HUDEP-2 (cell line): ENCODE data around the gene GPA33.

Source experiments
- DNase-seq, 76 experiments: peaks; one replicate each; lab custom pipeline; 2025; ENCODE audit not compliant: unreplicated experiment in 76 of 76; lab: John Stamatoyannopoulos, UW

Gene GPA33, protein sequence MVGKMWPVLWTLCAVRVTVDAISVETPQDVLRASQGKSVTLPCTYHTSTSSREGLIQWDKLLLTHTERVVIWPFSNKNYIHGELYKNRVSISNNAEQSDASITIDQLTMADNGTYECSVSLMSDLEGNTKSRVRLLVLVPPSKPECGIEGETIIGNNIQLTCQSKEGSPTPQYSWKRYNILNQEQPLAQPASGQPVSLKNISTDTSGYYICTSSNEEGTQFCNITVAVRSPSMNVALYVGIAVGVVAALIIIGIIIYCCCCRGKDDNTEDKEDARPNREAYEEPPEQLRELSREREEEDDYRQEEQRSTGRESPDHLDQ

GRCh38 chr1:167090314-167090942 is at the start of gene GPA33:
Gene GPA33 (minus strand): TSS chr1:167090377. CDS start chr1:167090287, 90 bp downstream.
- peak in 1 of 76 experiments; percentile 2 for DNase-seq

- DNase-seq: no peak
Observed at GRCh38 chr1:167138703-167139102, 48.5 kb upstream of the GPA33 start.

GRCh38 chr1:167137793-167138510 is 47.8 kb upstream of the GPA33 start:
- no peak for DNase-seq

DNA sequence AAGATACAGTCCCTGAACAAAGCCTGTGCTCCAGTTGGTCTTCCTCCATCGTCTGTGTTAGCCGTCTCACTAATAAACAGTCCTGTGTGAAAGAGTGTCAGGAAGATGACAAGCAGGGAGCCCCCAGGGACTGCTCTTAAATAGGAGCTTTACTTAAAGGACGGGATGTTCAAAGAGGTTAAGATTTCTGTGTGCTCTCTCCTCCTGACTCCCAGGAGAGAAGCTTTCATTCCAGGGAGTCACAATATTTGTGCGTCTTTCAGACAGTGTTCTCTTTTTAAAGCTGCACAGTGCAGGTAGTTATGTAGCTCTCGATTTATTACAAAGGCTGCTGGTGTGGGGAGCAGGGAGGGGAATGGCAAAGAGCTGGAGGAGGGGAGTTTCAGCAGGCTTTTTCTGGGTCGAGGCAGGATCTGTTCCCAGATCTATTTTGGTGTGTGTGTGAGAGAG is 47.2 kb upstream of the GPA33 start:
- DNase-seq: no peak

- DNase-seq: no peak
Observed at GRCh38 chr1:167136806-167137205, 46.6 kb upstream of the GPA33 start.

DNA sequence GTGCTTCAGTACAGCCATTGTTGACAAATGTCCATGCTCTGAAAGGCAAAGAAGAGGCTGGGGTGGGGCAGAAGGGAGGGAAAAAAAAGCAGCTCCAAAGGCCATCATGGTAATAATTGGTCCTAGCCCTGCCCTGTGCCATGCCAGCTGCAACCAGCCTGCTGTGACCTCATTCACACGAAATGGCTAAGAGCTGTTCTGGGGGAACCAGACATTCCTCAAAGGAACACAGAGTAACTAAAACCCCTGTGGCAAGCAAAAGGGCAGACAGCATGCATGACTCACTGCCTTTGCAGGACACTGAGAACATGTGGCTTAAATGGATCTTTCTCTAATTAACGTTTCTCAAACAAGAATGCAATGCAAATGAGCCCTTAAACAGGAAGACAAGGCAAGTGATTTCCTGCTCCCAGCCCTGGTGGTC is 46.0 kb upstream of the GPA33 start:
- no peak for DNase-seq

GRCh38 chr1:167135281-167135840 is 45.2 kb upstream of the GPA33 start:
- DNase-seq: no peak

GRCh38 chr1:167132301-167133010 is 42.3 kb upstream of the GPA33 start:
- no peak for DNase-seq

DNA sequence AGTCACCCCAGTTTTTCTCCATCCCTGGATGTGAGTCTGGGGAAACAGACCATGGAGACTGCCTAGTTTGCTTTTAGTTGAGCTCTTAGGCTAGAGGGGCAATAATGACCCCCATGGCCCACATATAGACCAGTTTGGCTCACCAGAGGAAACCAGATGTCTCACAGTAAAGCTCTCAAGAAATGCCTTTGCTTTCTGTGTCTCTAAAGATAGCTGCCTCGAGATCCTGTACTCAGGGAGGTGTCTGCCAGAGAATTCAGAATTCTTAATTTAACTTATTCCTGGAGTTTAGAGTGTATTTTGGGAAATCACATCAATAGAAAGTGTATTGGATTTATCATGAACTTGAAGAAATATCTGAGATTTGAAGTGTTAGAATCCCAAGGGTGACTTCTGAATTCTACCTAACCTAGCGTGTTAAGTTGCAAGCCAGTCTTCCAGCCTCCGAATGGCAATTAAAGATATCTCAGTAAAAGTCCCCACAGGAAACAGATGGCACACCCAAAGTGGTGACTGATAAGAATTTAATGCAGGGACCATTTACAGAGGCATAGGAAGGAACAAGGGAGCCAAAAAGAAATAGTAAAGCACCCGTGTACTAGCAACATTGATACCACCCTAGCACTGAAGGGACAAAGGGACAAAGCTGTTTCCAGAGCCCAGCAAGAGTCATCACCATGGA is 40.8 kb upstream of the GPA33 start:
- DNase-seq: peak in 25 of 76 experiments; percentile 2 to 55 (median 16)

DNA sequence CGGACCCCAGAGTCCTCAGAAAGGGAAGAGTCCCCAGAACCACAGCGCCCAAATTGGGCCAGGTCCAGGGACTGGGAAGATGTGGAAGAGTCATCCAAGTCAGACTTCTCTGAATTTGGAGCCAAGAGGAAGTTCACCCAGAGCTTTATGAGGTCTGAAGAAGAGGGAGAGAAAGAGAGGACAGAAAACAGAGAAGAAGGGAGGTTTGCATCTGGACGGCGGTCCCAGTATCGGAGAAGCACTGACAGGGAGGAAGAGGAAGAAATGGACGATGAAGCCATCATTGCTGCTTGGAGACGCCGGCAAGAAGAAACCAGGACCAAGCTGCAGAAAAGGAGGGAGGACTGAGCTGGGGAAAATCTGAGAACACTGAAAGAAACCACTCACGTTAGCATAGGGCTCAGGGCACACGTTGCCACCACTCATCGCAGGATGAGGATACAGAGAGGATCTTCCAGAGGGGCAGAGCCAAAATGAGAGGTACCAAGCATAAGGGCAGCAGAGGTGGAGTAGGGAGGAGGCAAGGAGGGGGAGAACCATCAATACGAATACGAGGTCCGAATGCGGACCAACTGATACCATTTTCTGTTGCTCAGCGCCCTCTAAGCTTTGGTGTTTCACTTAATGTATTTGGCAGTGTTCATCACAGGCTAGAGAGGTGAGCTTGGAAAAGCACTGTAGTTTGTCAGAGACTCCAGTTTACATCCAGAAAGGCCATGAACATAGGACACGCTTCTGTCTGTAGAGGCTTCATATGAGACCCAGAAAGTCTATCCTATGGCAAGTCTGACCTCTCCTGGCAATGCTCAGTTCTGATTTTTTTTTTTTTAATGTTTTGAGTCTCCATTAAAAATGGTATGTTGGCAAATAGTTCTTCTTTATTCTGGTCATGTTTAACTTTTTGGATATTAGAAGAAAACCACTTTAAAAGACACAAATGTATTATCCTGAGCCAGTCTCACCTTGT is 38.4 kb upstream of the GPA33 start:
- no peak for DNase-seq

DNA sequence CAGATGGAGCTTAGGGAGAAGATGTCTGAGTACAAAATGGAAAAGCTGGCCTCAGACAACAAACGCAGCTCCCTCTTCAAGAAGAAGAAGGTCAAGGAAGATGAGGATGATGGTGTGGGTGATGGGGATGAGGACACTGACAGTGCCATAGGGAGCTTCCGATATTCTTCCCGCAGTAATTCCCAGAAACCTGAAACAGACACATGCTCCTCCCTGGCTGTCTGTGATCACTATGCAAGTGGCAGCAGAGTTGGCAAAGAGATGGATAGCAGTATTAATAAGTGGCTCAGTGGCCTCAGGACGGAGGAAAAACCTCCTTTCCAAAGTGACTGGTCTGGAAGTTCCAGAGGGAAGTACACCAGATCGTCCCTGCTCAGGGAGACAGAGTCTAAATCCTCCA is 37.5 kb upstream of the GPA33 start:
- no peak for DNase-seq

DNA sequence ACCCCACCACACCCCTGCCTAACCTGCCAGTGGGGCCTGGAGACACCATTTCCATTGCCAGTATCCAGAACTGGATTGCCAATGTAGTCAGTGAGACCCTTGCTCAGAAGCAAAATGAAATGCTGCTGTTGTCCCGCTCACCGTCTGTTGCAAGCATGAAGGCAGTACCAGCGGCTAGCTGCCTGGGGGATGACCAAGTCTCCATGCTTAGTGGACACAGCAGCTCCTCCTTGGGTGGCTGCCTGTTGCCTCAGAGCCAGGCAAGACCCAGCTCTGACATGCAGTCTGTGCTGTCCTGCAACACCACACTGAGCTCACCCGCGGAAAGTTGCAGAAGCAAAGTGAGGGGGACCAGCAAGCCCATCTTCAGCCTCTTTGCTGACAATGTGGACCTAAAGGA is 37.1 kb upstream of the GPA33 start:
- no peak for DNase-seq

GRCh38 chr1:167126811-167127210 is 36.6 kb upstream of the GPA33 start:
- no peak for DNase-seq

DNA sequence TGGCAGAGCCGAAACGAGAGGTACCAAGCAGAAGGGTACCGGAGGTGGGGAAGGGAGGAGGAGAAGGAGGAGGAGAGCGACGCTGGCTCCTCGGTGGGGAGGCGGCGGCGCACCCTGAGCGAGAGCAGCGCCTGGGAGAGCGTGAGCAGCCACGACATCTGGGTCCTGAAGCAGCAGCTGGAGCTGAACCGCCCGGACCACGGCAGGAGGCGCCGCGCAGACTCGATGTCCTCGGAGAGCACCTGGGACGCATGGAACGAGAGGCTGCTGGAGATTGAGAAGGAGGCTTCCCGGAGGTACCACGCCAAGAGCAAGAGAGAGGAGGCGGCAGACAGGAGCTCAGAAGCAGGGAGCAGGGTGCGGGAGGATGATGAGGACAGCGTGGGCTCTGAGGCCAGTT is 36.1 kb upstream of the GPA33 start:
- no peak for DNase-seq

- DNase-seq: no peak
Observed at GRCh38 chr1:167122568-167122967, 32.4 kb upstream of the GPA33 start.

GRCh38 chr1:167122121-167122480 is 31.9 kb upstream of the GPA33 start:
- DNase-seq: no peak

GRCh38 chr1:167121375-167122120 is 31.4 kb upstream of the GPA33 start:
- DNase-seq: no peak

DNA sequence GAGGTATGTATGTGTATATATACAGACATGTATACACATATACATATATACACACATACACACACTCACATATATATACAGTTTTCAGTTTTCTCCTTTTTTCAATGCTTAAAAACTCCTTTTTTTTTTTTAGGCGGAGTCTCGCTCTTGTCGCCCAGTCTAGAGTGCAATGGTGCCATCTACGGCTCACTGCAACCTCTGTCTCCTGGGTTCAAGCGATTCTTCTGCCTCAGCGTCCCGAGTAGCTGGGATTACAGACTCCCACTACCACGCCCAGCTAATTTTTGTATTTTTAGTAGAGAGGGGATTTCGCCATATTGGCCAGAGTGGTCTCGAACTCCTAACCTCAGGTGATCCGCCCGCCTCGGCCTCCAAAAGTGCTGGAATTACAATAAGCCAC is 30.7 kb upstream of the GPA33 start:
- DNase-seq: no peak
